ENCODE results near the gene FNDC10. TPM values are rescaled to one million over a fixed set of nuclear protein-coding genes. Genes with fewer than 3 reads are reported as not detected.

The FNDC10 gene
- total RNA-seq, 4 donors from 2014 or later: 1.5 to 4.6 (median 3.7) TPM

- Histone ChIP-seq H3K9me3 (no peaks in the 10 kb centered on the region), H3K27ac (peak overlapping the region in 1 of 4 donors; percentile 100), H3K27me3 (no peaks in the 10 kb centered on the region), H3K4me3 (peak overlapping the region; percentile 49 to 98 (median 94)), H3K4me1 (peaks cover 20 to 30% (median 28%) of the 10 kb centered on the region in 4 donors), H3K36me3 (no peaks in the 10 kb centered on the region)
- intact Hi-C loops (cut with DNase I; ENCODE audit: low total_unique reads): no loop called here
- DNase-seq: peak; percentile 7
- WGBS, 2 donors (ENCODE audit: low coverage in 1 of 2): 73% methylated on average over 17 of the region's 19 CpGs; no CpG with 5 or more reads in 1 of the 2 donors
- TF ChIP-seq POLR2AphosphoS5 (IDR thresholded peaks at IDR 0.05) (no peak), CTCF (IDR thresholded peaks at IDR 0.05) (no peak), POLR2A (IDR thresholded peaks at IDR 0.05) (peak; percentile 6), EP300 (IDR thresholded peaks at IDR 0.05; ENCODE audit: low read depth) (no peak)
- in situ Hi-C loops (cut with MboI; ENCODE audit: low pct_ligation_motif_present in 1 of 4, low pct_unique_long_range_greater_than_20kb in 1 of 4, low sequenced_read_pairs in 3 of 4): no loop called here
Observed at GRCh38 chr1:1616838-1617237, 16.9 kb upstream of the FNDC10 start.

- in situ Hi-C loops (cut with MboI; ENCODE audit: low pct_ligation_motif_present in 1 of 4, low pct_unique_long_range_greater_than_20kb in 1 of 4, low sequenced_read_pairs in 3 of 4): no loop called here
- 0 to 5% methylated on average over 5 to 68 of the region's 80 CpGs for WGBS, 2 donors (ENCODE audit: low coverage in 1 of 2)
Observed at GRCh38 chr1:1616045-1616790, 16.3 kb upstream of the FNDC10 start.

GRCh38 chr1:1615256-1616044 is 15.5 kb upstream of the FNDC10 start, which contains the start of gene MIB2:
Gene MIB2, plus strand, starts transcription at chr1:1615500. Its CDS starts 7,953 bp downstream, at chr1:1623453.
- H3K4me3 ChIP-seq: peak within 1 kb of the TSS; percentile 93 to 98 (median 94)
- peak within 1 kb of the TSS; percentile 100 for H3K27ac ChIP-seq
- no peaks in the 10 kb centered on the region for H3K27me3 ChIP-seq
- intact Hi-C loops (cut with DNase I; ENCODE audit: low total_unique reads) (no loop called here), in situ Hi-C loops (cut with MboI; ENCODE audit: low pct_ligation_motif_present in 1 of 4, low pct_unique_long_range_greater_than_20kb in 1 of 4, low sequenced_read_pairs in 3 of 4) (no loop called here)
- 0% methylated on average over 53 of the region's 107 CpGs; no CpG with 5 or more reads in 1 of the 2 donors for WGBS, 2 donors (ENCODE audit: low coverage in 1 of 2)
- no peak for TF ChIP-seq EP300 (IDR thresholded peaks at IDR 0.05; ENCODE audit: low read depth)
- peak; percentile 88 for TF ChIP-seq POLR2A (IDR thresholded peaks at IDR 0.05)
- peak; percentile 45 to 85 (median 83) for TF ChIP-seq POLR2AphosphoS5 (IDR thresholded peaks at IDR 0.05)
- peaks cover 20 to 30% (median 28%) of the 10 kb centered on the region in 4 donors for H3K4me1 ChIP-seq
- no peaks in the 10 kb centered on the region for H3K36me3 ChIP-seq
- peak; percentile 98 for DNase-seq
- H3K9me3 ChIP-seq: no peaks in the 10 kb centered on the region

More at GRCh38 chr1:1616045-1616790, 16.3 kb upstream of the FNDC10 start:
- no peak for TF ChIP-seq EP300 (IDR thresholded peaks at IDR 0.05; ENCODE audit: low read depth)
- no peak for TF ChIP-seq POLR2AphosphoS5 (IDR thresholded peaks at IDR 0.05)
- TF ChIP-seq CTCF (IDR thresholded peaks at IDR 0.05): no peak
- no peak for TF ChIP-seq POLR2A (IDR thresholded peaks at IDR 0.05)
- Histone ChIP-seq H3K9me3 (no peaks in the 10 kb centered on the region), H3K36me3 (no peaks in the 10 kb centered on the region), H3K27ac (peak overlapping the region; percentile 100), H3K4me1 (peaks cover 20 to 30% (median 28%) of the 10 kb centered on the region in 4 donors), H3K4me3 (peak overlapping the region; percentile 49 to 98 (median 94)), H3K27me3 (no peaks in the 10 kb centered on the region)
- intact Hi-C loops (cut with DNase I; ENCODE audit: low total_unique reads): no loop called here
- DNase-seq: peak; percentile 69

DNA sequence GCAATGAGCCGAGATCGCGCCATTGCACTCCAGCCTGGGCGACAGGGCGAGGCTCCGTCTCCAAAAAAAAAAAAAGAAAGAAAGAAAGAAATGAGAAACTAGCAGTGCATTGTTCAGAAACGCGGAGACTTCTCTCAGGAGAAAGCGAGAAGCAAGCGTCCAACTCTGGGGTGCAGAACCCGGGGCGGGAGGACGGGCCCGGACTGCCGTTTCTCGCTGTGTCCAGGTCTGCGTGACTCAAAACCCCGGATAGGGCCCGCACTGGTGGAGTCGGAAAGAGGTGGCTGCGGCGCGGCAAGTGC is 15.0 kb upstream of the FNDC10 start:
- TF ChIP-seq POLR2AphosphoS5 (IDR thresholded peaks at IDR 0.05) (no peak), POLR2A (IDR thresholded peaks at IDR 0.05) (no peak), EP300 (IDR thresholded peaks at IDR 0.05; ENCODE audit: low read depth) (no peak), CTCF (IDR thresholded peaks at IDR 0.05) (no peak)
- in situ Hi-C loops (cut with MboI; ENCODE audit: low pct_ligation_motif_present in 1 of 4, low pct_unique_long_range_greater_than_20kb in 1 of 4, low sequenced_read_pairs in 3 of 4) (no loop called here), intact Hi-C loops (cut with DNase I; ENCODE audit: low total_unique reads) (no loop called here)

More for the DNA sequence above, 15.0 kb upstream of the FNDC10 start:
- H3K27me3 ChIP-seq: no peaks in the 10 kb centered on the region
- no peaks in the 10 kb centered on the region for H3K9me3 ChIP-seq
- peak overlapping the region; percentile 93 to 98 (median 94) for H3K4me3 ChIP-seq
- H3K36me3 ChIP-seq: no peaks in the 10 kb centered on the region
- H3K4me1 ChIP-seq: peaks cover 20 to 30% (median 28%) of the 10 kb centered on the region in 4 donors
- H3K27ac ChIP-seq: peak overlapping the region; percentile 100
- DNase-seq: no peak
- WGBS, 2 donors (ENCODE audit: low coverage in 1 of 2): 0% methylated on average over 12 to 23 of the region's 23 CpGs
